OCI-LY7 (cell line): ENCODE measurements around the gene GNAT2. TPM values are rescaled to one million over a fixed set of nuclear protein-coding genes. Genes with fewer than 3 reads are reported as not detected.

Source experiments
- Bru-seq: library from RNA; stranded (reverse); fragments of 400-500 nt; gene quantifications from one replicate; lab custom pipeline; 2021; lab: Mats Ljungman, UMichigan
- BruChase-seq, 2 experiments: library from RNA; stranded (reverse); fragments of 400-500 nt; gene quantifications; one replicate each; lab custom pipeline; 2021; lab: Mats Ljungman, UMichigan
- BruUV-seq: library from RNA; stranded (reverse); fragments of 400-500 nt; replicated peaks from 2 replicates; lab custom pipeline; 2021; lab: Mats Ljungman, UMichigan
- CTCF ChIA-PET: fragments of 300-600 bp; sonication (Branson Sonifier 250); formaldehyde crosslinking; loops from one replicate; lab custom pipeline; 2022; ENCODE audit warnings: antibody characterized with exemption; ENCODE audit not compliant: unreplicated experiment; lab: Charles Lee
- POLR2A ChIA-PET: fragments of 300-600 bp; sonication (Branson Sonifier 250); formaldehyde crosslinking; loops from one replicate; lab custom pipeline; 2022; ENCODE audit warnings: antibody characterized with exemption; lab: Charles Lee
- DNase-seq: peaks from one replicate; pipeline ENCODE4 v3.0.0-alpha.2; 2015; ENCODE audit warnings: low spot score
- H2AFZ ChIP-seq: fragments of 200-600 bp; sonication (generic), shearing (Covaris generic); 2 replicates; pipeline ENCODE4 v1.6.1; 2014; ENCODE audit warnings: mild to moderate bottlenecking, antibody characterized with exemption, low read length, moderate library complexity
- H3K27ac ChIP-seq: fragments of 200-600 bp; sonication (generic); 2 replicates; pipeline ENCODE4 v1.5.1; 2014; ENCODE audit warnings: mixed run types, low read depth, mild to moderate bottlenecking, moderate library complexity, low read length, inconsistent platforms; ENCODE audit not compliant: poor library complexity, severe bottlenecking
- H3K36me3 ChIP-seq: fragments of 200-600 bp; sonication (generic); 2 replicates; pipeline ENCODE4 v1.6.1; 2014; ENCODE audit warnings: mild to moderate bottlenecking, antibody characterized with exemption, low read length, moderate library complexity, mixed read lengths; ENCODE audit not compliant: insufficient read depth
- H3K4me1 ChIP-seq: fragments of 200-600 bp; sonication (generic); 2 replicates; pipeline ENCODE4 v1.5.1; 2014; ENCODE audit warnings: mild to moderate bottlenecking, low read length; ENCODE audit not compliant: insufficient read depth, poor library complexity, severe bottlenecking
- H3K4me2 ChIP-seq: fragments of 200-600 bp; sonication (generic); 2 replicates; pipeline ENCODE4 v1.6.1; 2014; ENCODE audit warnings: mild to moderate bottlenecking, low read length
- H3K4me3 ChIP-seq: fragments of 200-600 bp; sonication (generic); 2 replicates; pipeline ENCODE4 v1.5.1; 2014; ENCODE audit warnings: mild to moderate bottlenecking, low read depth, low read length; ENCODE audit not compliant: poor library complexity, severe bottlenecking
- H3K79me2 ChIP-seq: fragments of 200-600 bp; sonication (generic); 2 replicates; pipeline ENCODE4 v1.6.1; 2016; ENCODE audit warnings: low read depth, mild to moderate bottlenecking, low read length, moderate library complexity, mixed read lengths; ENCODE audit not compliant: insufficient read depth
- H3K9me2 ChIP-seq: fragments of 200-600 bp; sonication (generic); 2 replicates; pipeline ENCODE4 v1.6.1; 2016; ENCODE audit warnings: mild to moderate bottlenecking, low read length, mixed read lengths; ENCODE audit not compliant: insufficient read depth
- H3K9me3 ChIP-seq: fragments of 200-600 bp; sonication (generic); 2 replicates; pipeline ENCODE4 v1.6.1; 2014; ENCODE audit warnings: mild to moderate bottlenecking, mixed run types, low read length, mixed read lengths
- H4K20me1 ChIP-seq: fragments of 200-600 bp; sonication (generic); 2 replicates; pipeline ENCODE4 v1.6.1; 2014; ENCODE audit warnings: mild to moderate bottlenecking, antibody characterized with exemption, low read length, moderate library complexity, mixed read lengths; ENCODE audit not compliant: insufficient read depth
- EZH2phosphoT487 ChIP-seq: fragments of 200-600 bp; sonication (generic); IDR thresholded peaks from 2 replicates; pipeline ENCODE4 v1.6.1; 2018; ENCODE audit warnings: low read depth, borderline replicate concordance, mild to moderate bottlenecking, mixed run types, antibody characterized with exemption, low read length, moderate library complexity, mixed read lengths
- intact Hi-C: fragments of 100-400 bp; cut with micrococcal nuclease; formaldehyde crosslinking; loops from one replicate; pipeline ENCODE4 v1.10.0; 2022; ENCODE audit not compliant: unreplicated experiment
- long read RNA-seq: library from polyadenylated mRNA; stranded (forward); transcript quantifications from one replicate; pipeline ENCODE4 v2.0.0, GENCODE V29; 2022
- total RNA-seq, 2 experiments: library from RNA; depleted of rRNA in 1 of 2; stranded (reverse); fragments of >200 nt in 1 of 2; shearing (Covaris generic) in 1 of 2; gene quantifications; 2 replicates each; pipeline ENCODE4 v1.2.3, GENCODE V29; 2014 to 2022
- TF ChIP-seq, protein P1 (sequence below): fragments of 200-600 bp; sonication (generic); conservative IDR thresholded peaks from 2 replicates; pipeline ENCODE4 v1.5.1; 2014; ENCODE audit warnings: mild to moderate bottlenecking, antibody characterized with exemption, low read length, moderate library complexity, mixed read lengths

GNAT2 gene
- total RNA-seq (2014; rRNA removed; shearing (Covaris generic)) (not detected in 2 replicates), total RNA-seq (2022) (1.3 and 2.0 TPM in 2 replicates), Bru-seq, nascent RNA (percentile 25 among the genes with signal in this experiment), BruChase-seq, experiment 1, labeled RNA remaining after a 6-hour chase (percentile 25 among the genes with signal in this experiment), BruChase-seq, experiment 2, labeled RNA remaining after a 2-hour chase (percentile 13 among the genes with signal in this experiment)
- long read RNA-seq, partial matches to known transcripts: 0 of 5 reads
- long read RNA-seq, other reads (novel, unspliced or antisense): 5 of 5 reads

DNA sequence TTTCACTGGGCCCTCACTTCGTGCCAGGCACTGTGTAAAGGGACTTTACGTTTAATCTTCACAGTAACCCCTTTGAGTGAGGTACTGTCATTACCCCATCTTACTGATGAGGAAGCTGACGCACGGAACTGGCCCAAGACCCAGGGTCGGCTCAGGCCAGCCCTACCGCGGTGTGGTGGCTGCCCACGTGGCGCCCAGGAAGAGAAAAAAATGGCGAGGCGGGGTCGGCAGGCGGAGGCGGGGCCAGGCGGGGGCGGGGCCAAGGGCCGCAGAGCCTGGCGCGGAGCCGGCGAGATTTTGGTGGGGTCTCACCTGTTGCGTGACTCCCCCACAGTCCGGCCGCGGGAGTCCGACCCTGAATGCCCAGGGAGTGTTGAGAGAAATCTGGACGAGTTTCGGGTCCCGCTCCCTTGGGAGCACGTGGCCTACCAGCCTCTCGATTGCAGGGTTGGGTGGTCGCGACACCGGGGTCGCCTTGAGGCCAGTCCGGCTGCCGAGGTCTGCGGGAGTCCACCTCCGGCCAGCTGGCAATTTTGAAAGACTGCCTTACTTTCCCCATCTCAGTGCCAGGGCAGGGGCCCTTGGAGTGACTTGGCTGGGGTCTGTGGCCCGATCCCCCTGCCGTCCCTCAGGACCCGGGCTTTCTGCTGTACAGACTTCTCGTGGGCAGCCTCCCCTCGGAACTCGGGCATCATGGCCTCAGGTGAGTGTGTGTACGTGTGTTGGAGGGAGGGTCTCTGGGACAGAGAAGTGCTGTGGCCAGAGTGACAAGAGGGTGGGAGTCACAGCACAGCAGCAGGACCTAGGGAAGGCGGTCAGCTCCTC, at the start of gene GNAT2, which contains the start of gene AMPD2:
GNAT2 (minus strand) TSS at position 41 of the 825 bp plus-strand sequence. CDS start 6,746 bp downstream, outside the sequence.
AMPD2 (plus strand) TSS at position 262 of the 825 bp plus-strand sequence. CDS start 1,339 bp downstream, outside the sequence.
- peak within 1 kb of the TSS; percentile 97 for H3K4me2 ChIP-seq
- peaks cover 60% of the 10 kb centered on the region for H3K4me1 ChIP-seq
- H2AFZ ChIP-seq: peak within 1 kb of the TSS; percentile 60
- peak; percentile 85 for DNase-seq
- H4K20me1 ChIP-seq: 0 out of 2 replicates have a peak, but pooled peaks cover 5% of the 10 kb centered on the region
- H3K27ac ChIP-seq: peak within 1 kb of the TSS; percentile 53
- TF ChIP-seq, protein P1, sequence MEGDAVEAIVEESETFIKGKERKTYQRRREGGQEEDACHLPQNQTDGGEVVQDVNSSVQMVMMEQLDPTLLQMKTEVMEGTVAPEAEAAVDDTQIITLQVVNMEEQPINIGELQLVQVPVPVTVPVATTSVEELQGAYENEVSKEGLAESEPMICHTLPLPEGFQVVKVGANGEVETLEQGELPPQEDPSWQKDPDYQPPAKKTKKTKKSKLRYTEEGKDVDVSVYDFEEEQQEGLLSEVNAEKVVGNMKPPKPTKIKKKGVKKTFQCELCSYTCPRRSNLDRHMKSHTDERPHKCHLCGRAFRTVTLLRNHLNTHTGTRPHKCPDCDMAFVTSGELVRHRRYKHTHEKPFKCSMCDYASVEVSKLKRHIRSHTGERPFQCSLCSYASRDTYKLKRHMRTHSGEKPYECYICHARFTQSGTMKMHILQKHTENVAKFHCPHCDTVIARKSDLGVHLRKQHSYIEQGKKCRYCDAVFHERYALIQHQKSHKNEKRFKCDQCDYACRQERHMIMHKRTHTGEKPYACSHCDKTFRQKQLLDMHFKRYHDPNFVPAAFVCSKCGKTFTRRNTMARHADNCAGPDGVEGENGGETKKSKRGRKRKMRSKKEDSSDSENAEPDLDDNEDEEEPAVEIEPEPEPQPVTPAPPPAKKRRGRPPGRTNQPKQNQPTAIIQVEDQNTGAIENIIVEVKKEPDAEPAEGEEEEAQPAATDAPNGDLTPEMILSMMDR: no peak
- no peak for TF ChIP-seq EZH2phosphoT487
- intact Hi-C loops: loop anchor here (2.0 to 5.0 kb wide), 2 partner anchors 73 to 127 kb away; partner anchors contain the start of gene CYB561D1
- H3K9me2 ChIP-seq: no peaks in the 10 kb centered on the region
- peak within 1 kb of the TSS; percentile 92 for H3K4me3 ChIP-seq
- no peaks in the 10 kb centered on the region for H3K36me3 ChIP-seq
- POLR2A ChIA-PET: interaction anchor here (0.5 to 2.3 kb wide), 7 partner anchors 15 to 615 kb away, joined by 3 to 14 read pairs (median 4); partner anchors contain the start of gene GNAI3
- TSS peak; percentile 76 for BruUV-seq
- H3K79me2 ChIP-seq: peaks cover 35% of the 10 kb centered on the region
- CTCF ChIA-PET: interaction anchor here (1.1 to 1.6 kb wide), 2 partner anchors 20 to 21 kb away, joined by 3 to 5 read pairs; no protein-coding TSS in a partner anchor
- no peaks in the 10 kb centered on the region for H3K9me3 ChIP-seq

DNA sequence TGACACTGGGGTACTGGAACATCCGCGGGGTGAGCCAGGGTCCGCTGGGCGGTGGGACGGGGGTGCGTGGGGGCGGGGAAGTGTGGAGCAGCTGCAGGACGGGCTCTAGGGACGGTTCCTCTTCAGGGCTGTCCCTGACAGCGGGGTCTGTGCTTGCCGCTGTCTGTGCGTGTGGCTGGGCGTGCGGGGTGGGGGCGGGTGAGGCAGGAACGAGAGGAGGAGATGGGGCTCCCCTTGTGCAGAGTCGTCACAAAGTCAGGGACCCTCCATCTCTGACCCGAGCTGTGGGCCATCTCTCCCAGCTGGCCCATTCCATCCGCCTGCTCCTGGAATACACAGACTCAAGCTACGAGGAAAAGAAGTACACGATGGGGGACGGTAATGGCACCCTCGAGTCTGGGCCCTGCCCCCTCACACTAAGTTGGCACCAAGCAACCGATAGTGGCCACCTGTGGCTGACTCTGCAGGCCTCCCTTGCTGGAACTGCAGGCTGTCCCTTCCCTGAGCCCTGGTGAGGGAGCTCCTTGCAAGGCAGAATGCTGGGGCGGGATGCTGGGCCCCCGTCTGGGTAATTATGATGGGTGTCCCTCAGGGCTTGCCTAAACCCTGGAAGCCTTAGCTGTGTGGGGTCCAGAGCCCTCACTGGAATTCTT, 48.8 kb upstream of the GNAT2 start:
- Histone ChIP-seq H3K79me2 (no peaks in the 10 kb centered on the region), H3K4me1 (peaks cover 4% of the 10 kb centered on the region), H3K4me2 (peak overlapping the region; percentile 7; the same call in 1 of the 2 replicates), H4K20me1 (no peaks in the 10 kb centered on the region), H2AFZ (peak overlapping the region; percentile 51; the same call in 1 of the 2 replicates), H3K4me3 (no peak overlapping the region), H3K9me3 (no peaks in the 10 kb centered on the region), H3K36me3 (no peaks in the 10 kb centered on the region), H3K27ac (no peak overlapping the region), H3K9me2 (no peaks in the 10 kb centered on the region)
- DNase-seq: no peak
- intact Hi-C loops: no loop called here
- POLR2A ChIA-PET: no interaction called here
- CTCF ChIA-PET: no interaction called here
- no peak for TF ChIP-seq EZH2phosphoT487
- TF ChIP-seq, protein P1: no peak
- BruUV-seq: no TSS peak
